Measurements from ENCODE around the gene TCEA3. TPM values are rescaled to one million over a fixed set of nuclear protein-coding genes. Genes with fewer than 3 reads are reported as not detected.

The TCEA3 gene
- total RNA-seq, 1 experiment from 2014 or later, result 1.5 TPM

DNA sequence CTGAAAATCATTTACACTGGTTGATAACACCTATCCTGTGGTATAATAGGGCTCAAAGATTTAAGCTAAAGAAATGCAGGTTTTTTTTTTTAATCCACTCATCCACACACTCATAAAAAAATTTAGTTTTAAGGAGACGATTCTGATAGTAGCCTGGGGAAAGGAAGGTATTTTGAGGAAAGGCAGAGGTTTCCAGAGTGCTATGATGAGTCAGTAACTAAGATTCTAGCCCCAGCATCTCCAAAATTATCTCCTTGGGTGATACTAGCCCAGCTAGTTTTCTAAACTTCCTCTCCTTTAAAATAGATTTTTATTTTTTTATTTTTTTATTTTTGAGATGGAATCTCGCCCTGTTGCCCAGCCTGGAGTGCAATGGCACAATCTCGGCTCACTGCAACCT lies 38.7 kb upstream of the TCEA3 start:
- intact Hi-C loops (cut with micrococcal nuclease), result no loop called here
- ChIA-PET POLR2A (interaction anchor here (0.6 kb wide), 1 partner anchor 394 kb away, joined by 3 read pairs; no protein-coding TSS in a partner anchor), CTCF (interaction anchor here (0.6 kb wide), 1 partner anchor 24 kb away, joined by 3 read pairs; no protein-coding TSS in a partner anchor)
- Mint-ChIP-seq H3K27me3 (ENCODE audit: insufficient read depth, unreplicated experiment) (no peaks in the 10 kb centered on the region), H3K4me1 (ENCODE audit: insufficient read depth, unreplicated experiment) (peaks cover 9% of the 10 kb centered on the region), H3K36me3 (ENCODE audit: insufficient read depth, unreplicated experiment) (peaks cover 8% of the 10 kb centered on the region), H3K4me3 (ENCODE audit: unreplicated experiment) (no peak overlapping the region), H3K9me3 (ENCODE audit: unreplicated experiment) (no peaks in the 10 kb centered on the region), H3K27ac (ENCODE audit: low read depth, unreplicated experiment) (no peak overlapping the region)
- BruUV-seq (replicated peaks), result no TSS peak
- no peak for DNase-seq (ENCODE audit: unreplicated experiment)
- TF ChIP-seq CTCF (IDR thresholded peaks at IDR 0.05; ENCODE audit: unreplicated experiment), result no peak

GRCh38 chr1:23462766-23463165 lies 38.2 kb upstream of the TCEA3 start:
- Mint-ChIP-seq H3K36me3 (ENCODE audit: insufficient read depth, unreplicated experiment) (peaks cover 8% of the 10 kb centered on the region), H3K9me3 (ENCODE audit: unreplicated experiment) (no peaks in the 10 kb centered on the region), H3K27me3 (ENCODE audit: insufficient read depth, unreplicated experiment) (no peaks in the 10 kb centered on the region), H3K27ac (ENCODE audit: low read depth, unreplicated experiment) (peak overlapping the region; percentile 4), H3K4me3 (ENCODE audit: unreplicated experiment) (no peak overlapping the region), H3K4me1 (ENCODE audit: insufficient read depth, unreplicated experiment) (peaks cover 12% of the 10 kb centered on the region)
- CTCF ChIA-PET, result interaction anchor here (0.6 to 1.4 kb wide), 2 partner anchors 23 to 35 kb away, joined by 3 to 6 read pairs; no protein-coding TSS in a partner anchor
- TF ChIP-seq CTCF (IDR thresholded peaks at IDR 0.05; ENCODE audit: unreplicated experiment), result no peak
- BruUV-seq (replicated peaks), result no TSS peak
- POLR2A ChIA-PET, result interaction anchor here (0.6 kb wide), 1 partner anchor 394 kb away, joined by 3 read pairs; no protein-coding TSS in a partner anchor
- no peak for DNase-seq (ENCODE audit: unreplicated experiment)
- intact Hi-C loops (cut with micrococcal nuclease), result no loop called here

DNA sequence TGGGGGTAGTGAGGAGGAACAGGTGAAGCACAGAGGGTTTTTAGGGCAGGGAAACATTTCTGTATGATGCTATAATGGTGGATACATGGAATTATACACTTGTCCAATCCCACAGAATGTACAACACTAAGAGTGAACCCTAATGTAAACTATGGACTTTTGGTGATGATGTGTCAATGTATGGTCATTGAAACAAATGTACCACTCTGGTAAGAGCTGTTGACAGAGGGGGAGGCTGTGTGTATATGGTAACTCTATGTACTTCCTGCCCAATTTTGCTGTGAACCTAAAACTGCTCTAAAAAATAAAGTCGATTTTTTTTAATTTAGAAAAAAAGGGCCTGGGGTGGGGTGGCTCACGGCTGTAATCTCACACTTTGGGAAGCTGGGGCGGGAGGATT lies 36.5 kb upstream of the TCEA3 start:
- CTCF ChIA-PET, result interaction anchor here (1.0 to 1.8 kb wide), 2 partner anchors 10 to 78 kb away, joined by 4 to 6 read pairs; no protein-coding TSS in a partner anchor
- Mint-ChIP-seq H3K36me3 (ENCODE audit: insufficient read depth, unreplicated experiment) (peaks cover 8% of the 10 kb centered on the region), H3K4me3 (ENCODE audit: unreplicated experiment) (no peak overlapping the region), H3K27me3 (ENCODE audit: insufficient read depth, unreplicated experiment) (no peaks in the 10 kb centered on the region), H3K9me3 (ENCODE audit: unreplicated experiment) (no peaks in the 10 kb centered on the region), H3K27ac (ENCODE audit: low read depth, unreplicated experiment) (peak overlapping the region; percentile 18), H3K4me1 (ENCODE audit: insufficient read depth, unreplicated experiment) (peaks cover 26% of the 10 kb centered on the region)
- POLR2A ChIA-PET, result interaction anchor here (0.6 to 1.8 kb wide), 4 partner anchors 12 to 116 kb away, joined by 3 to 9 read pairs (median 5); no protein-coding TSS in a partner anchor
- intact Hi-C loops (cut with micrococcal nuclease), result no loop called here
- no peak for DNase-seq (ENCODE audit: unreplicated experiment)
- no TSS peak for BruUV-seq (replicated peaks)
- TF ChIP-seq CTCF (IDR thresholded peaks at IDR 0.05; ENCODE audit: unreplicated experiment), result no peak

- H3K27ac Mint-ChIP-seq (ENCODE audit: low read depth, unreplicated experiment), result peak overlapping the region; percentile 18
- H3K4me3 Mint-ChIP-seq (ENCODE audit: unreplicated experiment), result no peak overlapping the region
- POLR2A ChIA-PET, result interaction anchor here (0.5 to 1.8 kb wide), 5 partner anchors 11 to 92 kb away, joined by 3 to 9 read pairs (median 4); no protein-coding TSS in a partner anchor
- no peaks in the 10 kb centered on the region for H3K27me3 Mint-ChIP-seq (ENCODE audit: insufficient read depth, unreplicated experiment)
- CTCF ChIA-PET, result interaction anchor here (1.8 kb wide), 1 partner anchor 9 kb away, joined by 6 read pairs; no protein-coding TSS in a partner anchor
- peaks cover 8% of the 10 kb centered on the region for H3K36me3 Mint-ChIP-seq (ENCODE audit: insufficient read depth, unreplicated experiment)
- TF ChIP-seq CTCF (IDR thresholded peaks at IDR 0.05; ENCODE audit: unreplicated experiment), result no peak
- BruUV-seq (replicated peaks), result no TSS peak
- intact Hi-C loops (cut with micrococcal nuclease), result no loop called here
- no peaks in the 10 kb centered on the region for H3K9me3 Mint-ChIP-seq (ENCODE audit: unreplicated experiment)
- DNase-seq (ENCODE audit: unreplicated experiment), result peak; percentile 43
- H3K4me1 Mint-ChIP-seq (ENCODE audit: insufficient read depth, unreplicated experiment), result peaks cover 32% of the 10 kb centered on the region
Measured at GRCh38 chr1:23460519-23460918, 36.0 kb upstream of the TCEA3 start.
